HG03196 (cell line): Measurements from ENCODE around the gene COL6A6.
"Not testable (repeated sequence)": the region's sequence is repeated elsewhere in the genome, so short reads cannot be mapped to it uniquely, and the experiment has no call there.

Source experiments
- ATAC-seq: cut with Tn5 transposase; IDR thresholded peaks from one replicate; pipeline ENCODE4 v1.9.1; 2021; ENCODE audit not compliant: unreplicated experiment

The COL6A6 gene

DNA sequence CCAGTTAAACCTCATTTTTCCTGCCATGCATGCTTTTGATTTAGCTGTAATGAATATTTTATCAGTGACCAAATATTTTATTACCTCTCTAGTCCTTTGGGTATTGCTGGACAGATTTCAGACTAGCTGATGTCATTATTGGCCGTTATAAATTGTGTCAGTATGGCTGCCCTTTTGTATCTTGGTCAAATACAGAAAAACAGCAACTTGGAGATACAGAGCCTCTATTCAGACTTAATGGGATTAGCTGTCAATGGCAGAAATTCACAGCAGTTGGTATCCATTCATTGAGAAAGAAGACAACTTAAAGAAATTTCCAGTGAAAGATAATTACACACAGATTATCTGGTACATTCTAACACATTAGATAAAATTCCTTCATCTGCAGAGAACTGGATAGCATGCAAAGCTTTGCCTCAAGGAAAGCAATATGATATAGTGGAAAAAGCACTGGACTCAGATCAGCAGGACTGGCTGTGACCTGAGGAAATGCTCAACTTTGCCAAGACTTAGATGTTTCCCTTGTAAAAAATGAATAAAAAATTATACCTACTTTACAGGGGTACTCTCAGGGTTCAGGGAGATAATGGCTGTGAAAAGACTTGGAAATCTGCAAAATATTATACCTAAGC, 20.8 kb downstream of the COL6A6 start:
- ATAC-seq = no peak

DNA sequence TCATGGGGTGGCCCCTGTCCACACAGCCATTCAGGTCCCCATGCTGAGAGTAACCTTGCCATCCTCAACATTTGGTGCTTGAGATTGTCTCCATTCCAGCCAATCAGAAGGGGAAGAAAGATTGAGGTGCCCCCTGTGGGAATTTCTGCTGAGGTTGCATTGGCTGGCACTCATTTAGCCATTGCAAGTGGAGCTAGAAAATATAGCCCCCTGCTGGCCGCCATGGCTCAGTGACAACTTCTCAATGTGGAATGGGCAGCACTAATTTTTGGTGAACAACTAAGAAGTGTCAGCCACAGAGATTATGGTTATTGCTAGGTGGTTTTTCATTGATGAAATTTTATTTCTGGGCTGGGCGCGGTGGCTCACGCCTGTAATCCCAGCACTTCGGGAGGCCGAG, 22.0 kb downstream of the COL6A6 start:
- no peak for ATAC-seq

DNA sequence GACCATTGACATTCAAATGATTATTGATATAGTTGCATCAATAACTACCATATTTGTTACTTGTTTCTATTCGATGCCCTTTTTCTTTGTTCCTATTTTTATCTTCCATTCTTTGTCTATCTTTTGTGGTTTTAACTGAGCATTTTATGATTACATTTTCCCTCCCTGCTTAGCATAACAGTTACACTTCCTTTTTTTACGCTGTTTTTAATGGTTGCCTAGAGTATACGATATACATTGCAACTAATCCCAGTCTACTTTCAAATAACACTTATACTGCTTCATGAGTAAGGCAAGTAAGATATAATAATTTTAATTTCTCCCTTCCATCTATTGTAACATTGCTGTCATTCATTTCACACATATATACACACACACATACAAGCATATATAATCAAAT, 26.3 kb downstream of the COL6A6 start:
- no peak for ATAC-seq

DNA sequence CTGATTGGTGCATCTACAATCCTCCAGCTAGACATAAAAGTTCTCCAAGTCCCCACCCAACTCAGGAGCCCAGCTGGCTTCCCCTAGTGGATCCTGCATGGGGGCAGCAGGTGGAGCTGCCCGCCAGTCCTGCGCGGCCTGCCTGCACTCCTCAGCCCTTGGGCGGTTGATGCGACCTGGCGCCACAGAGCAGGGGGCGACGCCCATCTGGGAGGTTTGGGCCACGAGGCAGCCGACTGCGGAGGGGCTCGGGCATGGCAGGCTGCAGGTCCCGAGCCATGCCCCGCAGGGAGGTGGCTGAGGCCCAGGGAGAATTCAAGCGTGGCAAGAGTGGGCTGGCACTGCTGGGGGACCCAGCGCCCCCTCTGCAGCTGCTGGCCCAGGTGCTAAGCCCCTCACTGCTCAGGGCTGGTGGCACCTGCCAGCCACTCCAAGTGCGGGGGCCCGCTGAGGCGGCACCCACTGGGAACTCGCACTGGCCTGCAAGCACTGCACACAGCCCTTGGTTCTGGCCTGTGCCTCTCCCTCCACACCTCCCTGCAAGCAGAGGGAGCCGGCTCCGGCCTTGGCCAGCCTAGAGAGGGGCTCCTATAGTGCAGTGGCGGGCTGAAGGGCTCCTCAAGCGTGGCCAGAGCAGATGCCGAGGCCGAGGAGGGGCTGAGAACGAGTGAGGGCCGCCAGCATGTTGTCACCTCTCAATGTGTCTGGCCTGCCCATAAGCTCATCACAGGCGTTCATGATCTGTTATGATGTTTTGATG, 30.1 kb downstream of the COL6A6 start:
- no peak for ATAC-seq

DNA sequence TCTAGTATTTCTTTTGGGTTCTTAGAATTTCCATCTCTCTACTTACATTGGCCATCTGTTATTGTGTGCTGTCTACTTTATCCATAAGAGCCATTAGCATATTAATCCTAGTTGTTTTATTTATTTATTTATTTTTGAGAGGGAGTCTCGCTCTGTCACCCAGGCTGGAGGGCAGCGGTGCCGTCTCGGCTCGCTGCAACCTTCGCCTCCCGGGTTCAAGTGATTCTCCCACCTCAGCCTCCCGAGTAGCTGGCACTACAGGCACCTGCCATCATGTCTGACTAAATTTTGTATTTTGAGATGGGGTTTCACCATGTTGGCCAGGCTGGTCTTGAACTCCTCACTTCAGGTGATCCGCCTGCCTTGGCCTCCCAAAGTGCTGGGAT, 30.7 kb downstream of the COL6A6 start:
- not testable (repeated sequence) for ATAC-seq

DNA sequence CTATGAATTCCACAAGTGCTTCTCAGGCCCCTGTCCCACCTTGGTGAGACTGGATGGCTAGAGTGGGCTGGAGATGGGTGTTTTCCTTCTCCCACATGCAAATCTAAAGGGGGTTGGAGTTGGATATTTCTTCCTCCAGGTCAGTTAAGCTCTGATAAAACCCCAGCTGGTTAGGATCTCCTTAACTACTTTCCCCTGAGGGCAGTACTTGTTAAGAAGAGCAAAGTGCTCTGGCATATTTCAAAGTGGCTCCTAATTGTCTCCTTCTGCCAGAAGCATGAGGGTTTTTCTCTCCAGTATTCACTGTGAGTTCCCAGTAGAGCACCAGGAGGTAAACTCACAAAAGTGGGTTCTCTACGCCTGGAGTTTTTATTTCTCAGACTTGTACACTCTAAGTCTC, 31.4 kb downstream of the COL6A6 start:
- no peak for ATAC-seq

DNA sequence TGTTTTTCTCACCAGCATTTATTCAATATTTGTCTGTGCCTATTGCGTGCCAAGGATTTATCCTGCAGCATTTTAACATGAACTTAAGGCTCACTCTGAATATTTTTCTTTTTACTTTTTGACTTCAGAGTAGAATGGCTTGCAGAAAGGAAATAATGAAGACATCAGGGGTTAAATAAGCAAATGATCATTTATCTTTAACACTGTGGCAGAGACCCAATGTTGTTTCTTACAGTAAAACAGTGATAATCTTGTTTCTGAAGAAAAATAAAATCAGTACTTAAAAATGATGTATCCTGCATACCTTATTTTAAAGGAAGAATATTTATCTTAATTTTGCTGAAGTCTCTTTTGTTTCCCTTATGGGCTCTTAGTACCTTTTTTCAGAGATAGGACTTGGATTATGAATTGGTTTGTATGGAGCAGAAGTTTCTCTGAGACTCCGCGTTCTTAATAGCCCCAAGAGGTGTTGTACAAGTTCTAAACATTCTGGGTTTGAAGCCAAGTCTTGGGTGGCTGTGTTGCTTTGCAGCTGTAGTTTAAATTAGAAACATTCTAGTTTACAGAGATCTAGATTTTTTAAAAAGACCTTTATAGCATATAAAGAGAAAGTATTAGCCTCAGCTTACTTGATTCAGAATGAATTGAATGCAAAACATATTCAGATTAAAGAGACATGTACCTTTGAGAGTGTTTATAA, 40.5 kb downstream of the COL6A6 start:
- no peak for ATAC-seq

DNA sequence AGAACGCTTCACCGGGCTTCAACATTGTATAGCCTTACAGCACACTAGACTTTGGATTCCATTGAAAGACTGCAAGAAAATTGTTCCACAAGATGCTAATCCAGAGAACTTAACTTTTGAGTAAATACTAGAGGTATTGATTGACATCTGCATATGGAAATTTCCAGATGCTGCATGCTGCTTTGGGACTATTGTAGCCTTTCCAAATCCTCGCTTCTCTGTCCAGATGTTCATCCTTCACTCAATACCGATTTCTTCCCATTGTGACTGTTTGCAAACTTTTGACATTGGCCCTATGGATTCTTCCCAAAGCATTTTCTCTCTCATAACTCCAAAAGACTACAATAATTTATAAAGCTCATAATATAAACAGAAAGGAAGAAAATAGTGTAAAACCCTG, 41.4 kb downstream of the COL6A6 start:
- ATAC-seq = no peak

DNA sequence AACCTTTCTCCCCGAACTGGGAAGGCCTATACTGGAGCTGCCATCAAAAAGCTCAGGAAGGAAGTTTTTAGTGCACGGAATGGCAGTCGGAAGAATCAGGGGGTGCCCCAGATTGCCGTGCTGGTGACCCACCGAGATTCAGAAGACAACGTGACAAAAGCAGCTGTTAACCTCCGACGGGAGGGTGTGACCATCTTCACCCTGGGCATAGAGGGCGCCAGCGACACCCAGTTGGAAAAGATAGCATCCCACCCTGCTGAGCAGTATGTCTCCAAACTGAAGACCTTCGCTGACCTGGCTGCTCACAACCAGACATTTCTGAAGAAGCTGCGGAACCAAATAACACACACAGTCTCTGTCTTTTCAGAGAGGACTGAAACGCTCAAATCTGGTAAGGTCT, 48.2 kb downstream of the COL6A6 start:
- no peak for ATAC-seq
